Activated naive CD8-positive, alpha-beta T cell treated with anti-CD3 and anti-CD28 coated beads, Interleukin-2, amount 10 ng/mL, durations not matched to agents 7 days and 5 days (primary cell): Measurements from ENCODE around the gene SEMA5A. TPM values are rescaled to one million over a fixed set of nuclear protein-coding genes. Genes with fewer than 3 reads are reported as not detected.

ENCODE experiments used
- ATAC-seq: fragments of 150-1000 bp; cut with Tn5 transposase; one replicate; pipeline ENCODE4 v1.10.0; 2021; ENCODE audit warnings: low read depth, moderate library complexity
- POLR2A ChIA-PET: fragments of 350-600 bp; sonication (Branson Sonifier 250); formaldehyde crosslinking; loops from one replicate; lab custom pipeline; 2021; ENCODE audit warnings: antibody characterized with exemption; lab: Charles Lee
- DNase-seq: peaks from one replicate; pipeline ENCODE4 v3.0.0; 2021
- H3K27ac Mint-ChIP-seq: one replicate; pipeline ENCODE4 v1.8.0; 2022; ENCODE audit warnings: mild to moderate bottlenecking, mixed read lengths
- H3K27me3 Mint-ChIP-seq: one replicate; pipeline ENCODE4 v1.8.0; 2022; ENCODE audit warnings: mild to moderate bottlenecking, moderate library complexity, mixed read lengths
- H3K36me3 Mint-ChIP-seq: one replicate; pipeline ENCODE4 v1.8.0; 2021; ENCODE audit warnings: mild to moderate bottlenecking, mixed read lengths
- H3K4me1 Mint-ChIP-seq: one replicate; pipeline ENCODE4 v1.8.0; 2021; ENCODE audit warnings: mixed read lengths
- H3K4me3 Mint-ChIP-seq: one replicate; pipeline ENCODE4 v1.8.0; 2022; ENCODE audit warnings: mild to moderate bottlenecking, moderate library complexity, mixed read lengths
- H3K9me3 Mint-ChIP-seq: one replicate; pipeline ENCODE4 v1.8.0; 2021; ENCODE audit warnings: mixed read lengths
- total RNA-seq, 2 experiments: library from RNA; stranded (reverse); gene quantifications; one replicate each; pipeline ENCODE4 v1.2.3, GENCODE V29; 2021

SEMA5A gene
- total RNA-seq, 2 experiments from 2014 or later = 0.03 to 0.14 TPM

DNA sequence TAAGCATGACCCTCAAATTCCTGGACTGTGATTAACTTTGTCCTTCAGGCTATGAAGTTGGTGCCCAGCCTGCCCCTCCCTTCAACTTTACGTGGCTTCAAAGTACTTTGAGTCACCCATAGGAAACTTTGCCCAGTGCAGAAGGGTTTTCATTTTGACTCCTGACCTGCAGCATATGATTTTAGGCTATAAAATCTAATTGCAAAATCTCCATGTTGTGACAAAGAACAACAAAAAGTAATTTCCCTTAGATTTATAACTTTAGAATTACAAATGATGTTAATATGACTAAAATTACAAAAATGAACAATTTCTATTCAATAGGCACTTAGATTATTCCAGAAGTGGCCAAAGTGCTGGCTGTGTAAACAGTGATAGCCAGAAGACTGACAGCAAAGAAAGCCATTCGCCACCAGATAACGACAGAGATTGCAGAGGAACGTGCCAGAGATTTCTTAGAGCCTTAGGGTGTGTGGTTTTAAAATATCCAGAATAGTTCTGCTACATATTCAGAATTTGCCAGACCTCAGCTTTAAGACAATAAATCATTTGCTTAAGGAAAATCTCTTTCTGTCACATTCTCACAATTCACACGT is 197.4 kb downstream of the SEMA5A start:
- Mint-ChIP-seq H3K36me3 (no peaks in the 10 kb centered on the region), H3K27me3 (no peaks in the 10 kb centered on the region), H3K27ac (no peak overlapping the region), H3K9me3 (peaks cover 5% of the 10 kb centered on the region), H3K4me3 (no peak overlapping the region), H3K4me1 (no peaks in the 10 kb centered on the region)
- POLR2A ChIA-PET = no interaction called here
- no peak for ATAC-seq
- no peak for DNase-seq

DNA sequence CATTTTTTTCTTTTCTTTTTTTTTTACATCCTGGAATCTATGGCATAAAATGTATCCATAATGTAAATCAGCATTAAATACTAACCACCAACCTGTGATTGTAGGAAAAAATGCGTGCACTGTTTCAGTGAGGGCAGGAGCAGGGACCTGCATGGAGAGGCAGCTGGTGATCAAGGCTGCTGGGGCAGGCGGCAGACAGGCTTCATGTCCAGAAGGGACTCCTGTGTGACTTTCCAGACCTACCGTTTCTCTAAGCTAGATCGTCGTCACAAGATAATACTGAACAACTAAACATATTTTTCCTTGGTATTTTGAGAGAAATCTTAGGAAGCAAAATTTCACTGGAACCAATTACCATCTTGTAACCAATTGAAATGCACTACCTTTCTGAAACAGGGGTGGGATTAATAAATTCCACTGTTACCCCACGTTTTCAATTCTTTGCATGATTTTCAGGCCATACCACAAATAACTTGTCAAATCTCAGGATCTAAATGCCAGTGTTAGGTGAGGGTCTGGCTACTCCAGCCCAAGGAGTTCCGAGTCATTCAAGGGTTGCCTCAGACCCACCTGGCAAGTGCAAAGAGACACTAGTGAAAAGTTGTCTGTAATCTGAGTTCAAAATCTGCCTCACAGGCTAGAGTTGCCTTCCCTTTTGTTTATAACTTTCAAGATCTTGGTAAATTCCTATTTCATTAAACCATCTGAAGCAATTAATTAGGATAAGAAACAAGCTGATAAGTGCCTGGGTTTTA is 198.2 kb downstream of the SEMA5A start:
- H3K4me1 Mint-ChIP-seq = no peaks in the 10 kb centered on the region
- no peak overlapping the region for H3K4me3 Mint-ChIP-seq
- peaks cover 5% of the 10 kb centered on the region for H3K9me3 Mint-ChIP-seq
- DNase-seq = no peak
- no peak overlapping the region for H3K27ac Mint-ChIP-seq
- POLR2A ChIA-PET = no interaction called here
- no peak for ATAC-seq
- no peaks in the 10 kb centered on the region for H3K36me3 Mint-ChIP-seq
- no peaks in the 10 kb centered on the region for H3K27me3 Mint-ChIP-seq

DNA sequence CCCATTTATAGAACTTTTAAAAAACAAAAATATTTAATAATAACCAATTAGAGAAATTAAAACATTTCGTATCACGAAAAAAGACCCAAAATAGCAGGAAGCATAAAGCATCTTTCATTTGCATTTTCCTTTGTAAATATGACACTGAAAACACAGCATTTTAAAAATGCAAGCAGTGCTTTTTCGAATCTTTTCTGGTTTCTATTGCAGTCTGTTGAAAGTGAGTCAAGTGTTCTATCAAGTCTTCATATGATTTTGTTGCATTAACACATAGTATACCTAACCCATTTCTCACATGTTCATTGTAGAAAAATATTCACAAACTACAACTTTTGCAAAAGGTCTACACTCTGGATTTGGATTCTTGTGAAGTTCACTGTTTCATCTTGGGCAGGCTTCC is 198.8 kb downstream of the SEMA5A start:
- Mint-ChIP-seq H3K9me3 (peaks cover 5% of the 10 kb centered on the region), H3K36me3 (no peaks in the 10 kb centered on the region), H3K4me1 (no peaks in the 10 kb centered on the region), H3K4me3 (no peak overlapping the region), H3K27me3 (no peaks in the 10 kb centered on the region), H3K27ac (no peak overlapping the region)
- DNase-seq (no peak), ATAC-seq (no peak)
- POLR2A ChIA-PET = no interaction called here

DNA sequence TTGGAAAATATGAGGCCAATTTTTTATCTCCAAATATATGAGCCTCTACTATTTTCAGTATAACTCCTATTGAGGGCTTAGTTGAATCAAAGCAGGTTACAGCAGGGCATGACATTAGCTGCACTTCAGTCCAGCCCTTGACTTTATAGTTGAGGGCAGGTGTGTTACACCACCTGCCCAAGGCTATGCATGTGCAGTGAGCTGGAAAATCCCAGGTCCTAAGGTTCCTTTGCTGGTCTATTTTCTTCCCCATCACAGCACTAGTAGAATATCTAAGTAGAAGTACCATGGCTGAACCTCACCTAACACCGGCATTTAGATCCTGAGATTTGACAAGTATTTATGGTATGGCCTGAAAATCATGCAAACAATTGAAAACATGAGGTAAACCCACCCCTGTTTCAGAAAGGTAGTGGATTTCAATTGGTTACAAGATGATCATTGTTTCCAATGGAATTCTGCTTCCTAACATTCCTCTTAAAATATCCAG is 201.1 kb downstream of the SEMA5A start:
- Mint-ChIP-seq H3K9me3 (peaks cover 3% of the 10 kb centered on the region), H3K27me3 (no peaks in the 10 kb centered on the region), H3K4me3 (no peak overlapping the region), H3K36me3 (no peaks in the 10 kb centered on the region), H3K4me1 (no peaks in the 10 kb centered on the region), H3K27ac (no peak overlapping the region)
- POLR2A ChIA-PET = no interaction called here
- DNase-seq = no peak
- ATAC-seq = no peak

DNA sequence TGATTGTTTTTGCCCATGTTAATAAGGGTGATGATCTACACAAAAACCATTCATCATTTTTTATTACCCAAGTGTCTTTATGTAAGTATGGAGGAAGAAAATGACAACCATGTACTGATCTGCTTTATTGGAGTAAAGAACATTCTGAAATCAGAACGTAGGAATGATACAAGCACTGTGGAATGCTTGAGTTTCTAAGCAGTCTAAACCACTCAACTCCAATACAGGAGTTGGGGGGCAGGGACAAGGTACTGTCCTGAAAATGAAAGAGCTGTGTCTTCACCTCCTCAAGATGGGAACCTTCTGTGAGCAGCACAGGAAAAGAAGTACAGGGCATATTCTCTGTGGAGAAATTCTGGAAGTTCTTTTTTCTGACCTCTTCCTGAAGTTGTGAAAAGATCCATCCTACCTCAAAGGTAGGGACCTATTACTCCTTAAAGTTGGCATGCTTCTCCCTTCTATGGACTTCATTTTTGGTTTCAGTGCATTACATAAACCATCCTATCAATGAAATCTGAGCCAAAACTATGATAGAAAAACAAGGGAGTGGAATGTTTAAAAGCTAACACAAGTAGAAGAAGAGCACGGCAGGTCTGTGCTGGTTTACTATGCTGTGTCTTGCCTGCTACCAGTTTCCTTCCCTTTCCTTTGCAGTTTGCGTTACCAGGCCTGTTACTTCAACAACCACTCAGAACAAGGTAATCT is 202.6 kb downstream of the SEMA5A start:
- H3K27me3 Mint-ChIP-seq = no peaks in the 10 kb centered on the region
- no peak overlapping the region for H3K4me3 Mint-ChIP-seq
- peaks cover 5% of the 10 kb centered on the region for H3K9me3 Mint-ChIP-seq
- DNase-seq = no peak
- H3K27ac Mint-ChIP-seq = no peak overlapping the region
- POLR2A ChIA-PET = no interaction called here
- no peaks in the 10 kb centered on the region for H3K4me1 Mint-ChIP-seq
- ATAC-seq = no peak
- no peaks in the 10 kb centered on the region for H3K36me3 Mint-ChIP-seq

DNA sequence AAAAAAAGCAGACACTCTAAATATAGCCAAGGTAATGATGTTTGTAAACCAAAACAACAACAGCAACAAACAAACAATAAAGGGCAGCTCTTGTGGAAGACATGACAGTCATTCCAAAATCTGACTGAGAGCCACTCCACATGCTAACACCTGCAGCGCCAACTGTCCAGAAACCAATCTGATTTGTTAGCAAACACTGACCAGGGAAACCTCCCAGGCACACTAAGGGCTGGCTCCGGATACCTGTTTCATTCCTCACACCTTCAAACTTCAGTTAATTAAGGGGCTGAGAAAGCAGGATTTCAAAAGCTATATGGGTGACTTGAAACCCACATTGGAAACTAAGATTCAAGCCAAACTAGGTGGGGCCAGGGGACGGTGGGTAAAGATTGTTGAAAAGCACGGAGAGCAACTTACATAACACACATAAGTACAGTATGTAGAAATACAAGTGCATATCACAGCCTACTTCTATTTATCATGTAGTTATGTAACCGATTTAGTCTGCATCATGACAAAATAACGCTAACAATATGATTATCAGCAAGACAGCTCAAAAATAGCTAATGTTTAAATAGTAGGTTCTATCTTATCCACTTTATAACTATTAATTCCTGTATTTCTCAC is 203.6 kb downstream of the SEMA5A start:
- no peak for DNase-seq
- Mint-ChIP-seq H3K4me3 (no peak overlapping the region), H3K9me3 (peaks cover 5% of the 10 kb centered on the region), H3K36me3 (no peaks in the 10 kb centered on the region), H3K4me1 (no peaks in the 10 kb centered on the region), H3K27ac (no peak overlapping the region), H3K27me3 (no peaks in the 10 kb centered on the region)
- POLR2A ChIA-PET = no interaction called here
- ATAC-seq = no peak

DNA sequence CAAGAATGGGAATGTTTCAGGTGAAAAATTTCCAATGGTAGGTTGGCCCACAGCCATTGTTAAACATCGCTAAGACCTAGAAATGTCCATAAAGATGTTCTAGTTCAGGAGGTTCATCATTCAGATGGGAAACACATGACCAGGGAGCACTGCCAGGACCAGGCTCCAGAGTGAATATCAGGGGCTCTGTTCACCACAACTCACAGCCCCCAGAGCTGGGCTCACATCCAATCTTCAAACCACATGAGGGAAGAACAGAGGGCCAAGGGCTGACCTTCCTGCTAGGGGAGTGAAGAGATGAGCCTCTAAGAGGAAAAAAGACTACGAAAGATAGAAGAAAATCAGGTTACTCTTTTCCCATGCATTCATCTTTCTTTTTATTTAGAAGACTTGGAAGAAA is 205.8 kb downstream of the SEMA5A start:
- ATAC-seq (no peak), DNase-seq (no peak)
- H3K4me1 Mint-ChIP-seq = no peaks in the 10 kb centered on the region
- peaks cover 5% of the 10 kb centered on the region for H3K9me3 Mint-ChIP-seq
- H3K27me3 Mint-ChIP-seq = no peaks in the 10 kb centered on the region
- no peak overlapping the region for H3K4me3 Mint-ChIP-seq
- no peak overlapping the region for H3K27ac Mint-ChIP-seq
- POLR2A ChIA-PET = no interaction called here
- H3K36me3 Mint-ChIP-seq = no peaks in the 10 kb centered on the region

DNA sequence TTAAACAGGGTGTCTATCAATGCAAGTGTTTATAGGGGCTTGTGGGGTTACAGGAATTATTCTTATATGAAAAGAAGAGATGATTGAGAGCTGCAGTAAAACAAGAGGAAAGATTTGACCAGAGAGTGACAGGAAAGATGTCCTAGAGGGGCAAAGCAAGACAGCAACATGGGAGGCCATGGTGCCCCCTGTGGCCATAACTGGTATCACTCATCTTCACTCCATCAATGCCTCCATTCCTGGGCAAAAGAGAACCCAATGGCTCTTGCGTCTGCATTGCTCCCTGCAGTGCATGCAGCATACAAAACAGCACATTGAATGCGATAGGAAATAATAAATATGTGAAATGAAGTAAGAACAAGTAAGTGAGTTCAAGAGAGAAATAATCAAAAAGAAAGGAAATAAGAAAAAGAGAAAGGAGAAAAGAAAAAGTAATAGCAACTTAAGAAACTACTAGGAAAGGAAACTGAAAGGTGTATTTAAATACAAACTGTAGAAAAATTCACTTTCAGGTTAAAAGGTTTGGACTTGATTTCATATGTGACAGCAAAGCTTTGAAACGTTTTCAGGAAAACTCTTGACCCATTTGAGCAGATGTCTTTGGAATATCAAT is 206.6 kb downstream of the SEMA5A start:
- Mint-ChIP-seq H3K27me3 (no peaks in the 10 kb centered on the region), H3K27ac (no peak overlapping the region), H3K4me3 (no peak overlapping the region), H3K9me3 (peaks cover 4% of the 10 kb centered on the region), H3K36me3 (no peaks in the 10 kb centered on the region), H3K4me1 (no peaks in the 10 kb centered on the region)
- ATAC-seq (no peak), DNase-seq (no peak)
- POLR2A ChIA-PET = no interaction called here

DNA sequence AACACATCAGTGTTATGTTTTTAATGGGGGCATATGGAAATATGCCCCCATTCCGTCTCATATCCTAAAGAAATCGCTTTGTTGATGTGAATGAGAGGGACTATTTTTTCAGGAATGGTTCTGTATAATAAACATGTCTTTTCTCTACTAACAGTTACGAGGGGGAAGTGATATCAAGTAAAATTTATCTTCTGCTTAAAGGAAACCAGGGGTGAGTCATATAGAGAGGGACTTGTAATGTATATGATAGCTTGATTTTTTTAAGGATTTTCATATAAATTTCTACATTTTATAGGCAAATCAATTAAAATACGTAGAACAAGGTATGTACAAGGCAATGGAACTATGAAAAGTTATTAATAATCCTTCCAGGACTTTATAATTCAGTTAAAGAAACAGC is 207.1 kb downstream of the SEMA5A start:
- H3K4me3 Mint-ChIP-seq = no peak overlapping the region
- no peaks in the 10 kb centered on the region for H3K36me3 Mint-ChIP-seq
- no peaks in the 10 kb centered on the region for H3K4me1 Mint-ChIP-seq
- H3K27ac Mint-ChIP-seq = no peak overlapping the region
- ATAC-seq (no peak), DNase-seq (no peak)
- H3K27me3 Mint-ChIP-seq = no peaks in the 10 kb centered on the region
- POLR2A ChIA-PET = no interaction called here
- peaks cover 4% of the 10 kb centered on the region for H3K9me3 Mint-ChIP-seq

DNA sequence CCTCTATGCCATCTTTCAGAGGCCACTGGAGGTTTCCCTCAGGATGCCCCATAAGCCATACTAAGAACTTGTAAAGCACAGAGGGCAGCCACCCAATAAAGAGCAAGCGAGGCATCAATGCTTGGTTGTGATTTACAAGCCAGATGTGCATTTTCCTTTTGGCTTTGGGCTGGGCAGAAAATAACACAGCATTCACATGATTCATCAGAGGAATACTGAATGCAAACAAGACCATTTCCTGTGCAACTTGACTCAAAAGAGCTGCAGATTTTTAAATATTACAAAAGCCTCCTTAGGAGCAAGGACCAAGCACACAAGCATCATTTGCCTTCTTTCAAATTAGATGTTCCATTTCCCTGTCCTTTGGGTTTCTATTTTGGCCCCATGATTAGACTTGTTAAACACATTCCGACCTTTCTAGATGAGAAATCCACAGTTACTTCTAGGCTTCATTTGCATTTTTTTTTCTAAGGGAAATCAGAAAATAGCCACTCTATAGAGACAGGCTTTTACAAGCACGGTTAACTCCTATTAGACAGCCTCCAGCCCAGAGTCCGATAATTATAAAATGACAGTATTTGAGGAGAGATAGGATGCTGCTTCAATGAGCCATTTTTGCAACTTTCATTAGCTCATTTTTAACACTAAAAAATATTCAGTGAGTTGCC is 207.8 kb downstream of the SEMA5A start:
- no peak for ATAC-seq
- POLR2A ChIA-PET = no interaction called here
- no peak overlapping the region for H3K27ac Mint-ChIP-seq

DNA sequence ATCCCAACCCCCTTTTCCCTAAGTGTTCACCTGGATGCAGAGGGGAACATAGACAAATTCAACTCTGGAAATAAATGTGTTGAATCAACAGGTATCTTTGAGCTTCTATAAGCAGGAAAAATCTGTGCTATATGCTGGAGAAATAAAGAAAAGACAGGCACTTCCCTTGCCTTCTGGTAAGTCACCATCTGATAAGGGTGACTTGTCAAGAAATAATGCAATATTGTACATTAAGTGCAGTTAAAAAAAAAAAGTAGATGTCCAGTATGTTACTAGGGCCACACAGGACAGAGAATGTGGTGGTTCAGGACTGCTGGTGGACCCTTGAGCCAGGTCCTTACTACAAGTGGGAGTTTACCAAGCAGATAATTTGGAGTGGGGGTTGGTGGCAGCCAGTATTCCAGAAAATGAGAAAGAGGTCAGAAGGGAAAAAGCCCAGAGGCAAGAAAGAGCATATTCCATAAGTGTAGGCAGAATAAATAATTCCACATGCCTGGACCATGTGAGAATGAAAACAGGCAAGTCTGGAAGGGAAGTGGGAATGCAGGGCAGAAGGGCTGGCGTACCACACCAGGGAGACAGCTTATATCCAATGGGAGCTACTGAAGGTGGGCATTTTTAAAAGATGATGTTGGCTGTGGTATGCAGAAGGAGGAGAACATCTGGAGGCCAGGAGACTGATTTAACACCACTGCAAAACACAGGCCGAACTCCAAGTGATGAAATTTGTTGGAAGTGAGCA is 209.9 kb downstream of the SEMA5A start:
- Mint-ChIP-seq H3K27ac (no peak overlapping the region), H3K27me3 (no peaks in the 10 kb centered on the region), H3K9me3 (peaks cover 4% of the 10 kb centered on the region), H3K4me3 (no peak overlapping the region), H3K36me3 (no peaks in the 10 kb centered on the region), H3K4me1 (no peaks in the 10 kb centered on the region)
- ATAC-seq = no peak
- no peak for DNase-seq
- POLR2A ChIA-PET = no interaction called here

More for the DNA sequence above, 207.8 kb downstream of the SEMA5A start:
- peaks cover 4% of the 10 kb centered on the region for H3K9me3 Mint-ChIP-seq
- H3K36me3 Mint-ChIP-seq = no peaks in the 10 kb centered on the region
- no peak overlapping the region for H3K4me3 Mint-ChIP-seq
- no peaks in the 10 kb centered on the region for H3K27me3 Mint-ChIP-seq
- no peak for DNase-seq
- no peaks in the 10 kb centered on the region for H3K4me1 Mint-ChIP-seq

DNA sequence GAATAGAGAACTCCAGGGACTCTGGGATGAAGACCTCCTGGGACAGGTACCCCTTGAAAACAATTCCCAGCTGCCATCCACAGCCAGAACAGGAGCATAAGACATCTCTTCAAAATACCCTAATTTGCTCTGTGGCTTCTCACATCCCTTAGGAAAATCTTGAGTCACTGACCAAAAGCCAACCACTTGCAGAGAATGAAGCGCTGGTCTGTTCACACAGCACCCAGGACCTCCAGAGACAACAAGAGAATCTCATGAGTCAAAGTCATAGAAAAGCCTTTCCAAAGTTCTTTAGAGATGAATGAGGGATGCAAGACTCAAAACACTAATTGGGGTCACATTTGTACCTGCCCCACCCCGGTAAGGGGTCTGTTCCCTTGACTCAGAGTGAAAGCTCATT is 210.6 kb downstream of the SEMA5A start:
- no peaks in the 10 kb centered on the region for H3K4me1 Mint-ChIP-seq
- POLR2A ChIA-PET = no interaction called here
- H3K27me3 Mint-ChIP-seq = no peaks in the 10 kb centered on the region
- no peak overlapping the region for H3K4me3 Mint-ChIP-seq
- H3K9me3 Mint-ChIP-seq = peaks cover 4% of the 10 kb centered on the region
- DNase-seq (no peak), ATAC-seq (no peak)
- H3K36me3 Mint-ChIP-seq = no peaks in the 10 kb centered on the region
- H3K27ac Mint-ChIP-seq = no peak overlapping the region
